ENCODE results near the gene KLHDC7B. TPM values are rescaled to one million over a fixed set of nuclear protein-coding genes. Genes with fewer than 3 reads are reported as not detected.

Gene KLHDC7B
- total RNA-seq, 1 experiment from 2014 or later, result not detected

GRCh38 chr22:50583294-50583861 is 37.7 kb downstream of the KLHDC7B start (continued):
- TF ChIP-seq ZBTB43 (CRISPR knock-in tag; IDR thresholded peaks at IDR 0.05) (0 out of 2 replicates have a peak, but pooled peaks have one; percentile 1), ATF3 (CRISPR knock-in tag; conservative IDR thresholded peaks at IDR 0.05) (no peak), ZNF317 (CRISPR knock-in tag; IDR thresholded peaks at IDR 0.05; ENCODE audit: borderline replicate concordance, low read depth) (no peak), JAZF1 (CRISPR knock-in tag; IDR thresholded peaks at IDR 0.05) (no peak)

GRCh38 chr22:50584106-50585096 is 38.7 kb downstream of the KLHDC7B start:
- DNase-seq (ENCODE audit: low spot score) (no peak), ATAC-seq (no peak)
- no peak overlapping the region for H3K27ac Mint-ChIP-seq
- H3K4me3 Mint-ChIP-seq, result peak overlapping the region; percentile 97
- ChIA-PET POLR2A (no interaction called here), CTCF (interaction anchor here (1.1 to 1.7 kb wide), 2 partner anchors 57 to 115 kb away, joined by 3 to 6 read pairs; no protein-coding TSS in a partner anchor)
- peaks cover 7% of the 10 kb centered on the region for H3K36me3 Mint-ChIP-seq
- H3K9me3 Mint-ChIP-seq, result no peaks in the 10 kb centered on the region
- peaks cover 18% of the 10 kb centered on the region for H3K27me3 Mint-ChIP-seq (ENCODE audit: low read depth)
- TF ChIP-seq ATF1 (CRISPR knock-in tag; IDR thresholded peaks at IDR 0.05) (no peak), SP1 (CRISPR knock-in tag; conservative IDR thresholded peaks at IDR 0.05) (no peak), GTF2I (CRISPR knock-in tag; conservative IDR thresholded peaks at IDR 0.05) (no peak), SOX15 (CRISPR knock-in tag; IDR thresholded peaks at IDR 0.05) (no peak), FOXK1 (CRISPR knock-in tag; IDR thresholded peaks at IDR 0.05) (no peak), ZNF317 (CRISPR knock-in tag; IDR thresholded peaks at IDR 0.05; ENCODE audit: borderline replicate concordance, low read depth) (no peak), PREB (CRISPR knock-in tag; IDR thresholded peaks at IDR 0.05; ENCODE audit: borderline replicate concordance) (no peak), TEAD1 (CRISPR knock-in tag; IDR thresholded peaks at IDR 0.05) (no peak), ZNF263 (CRISPR knock-in tag; IDR thresholded peaks at IDR 0.05; ENCODE audit: low read depth) (no peak), IRF1 (CRISPR knock-in tag; IDR thresholded peaks at IDR 0.05) (no peak), ZNF396 (CRISPR knock-in tag; IDR thresholded peaks at IDR 0.05; ENCODE audit: borderline replicate concordance) (no peak)
- H3K4me1 Mint-ChIP-seq, result peaks cover 9% of the 10 kb centered on the region

GRCh38 chr22:50585238-50585637 is 39.5 kb downstream of the KLHDC7B start:
- CTCF ChIA-PET, result no interaction called here
- Mint-ChIP-seq H3K9me3 (no peaks in the 10 kb centered on the region), H3K4me3 (no peak overlapping the region), H3K27me3 (ENCODE audit: low read depth) (peaks cover 26% of the 10 kb centered on the region), H3K4me1 (peaks cover 9% of the 10 kb centered on the region), H3K36me3 (peaks cover 5% of the 10 kb centered on the region), H3K27ac (no peak overlapping the region)
- ATAC-seq (no peak), DNase-seq (ENCODE audit: low spot score) (no peak)
- TF ChIP-seq MXD4 (CRISPR knock-in tag; IDR thresholded peaks at IDR 0.05; ENCODE audit: borderline replicate concordance), result no peak
- POLR2A ChIA-PET, result no interaction called here

- H3K9me3 Mint-ChIP-seq, result no peaks in the 10 kb centered on the region
- peaks cover 9% of the 10 kb centered on the region for H3K4me1 Mint-ChIP-seq
- TF ChIP-seq ZNF425 (CRISPR knock-in tag; conservative IDR thresholded peaks at IDR 0.05) (no peak), MXD4 (CRISPR knock-in tag; IDR thresholded peaks at IDR 0.05; ENCODE audit: borderline replicate concordance) (no peak), ATF1 (CRISPR knock-in tag; IDR thresholded peaks at IDR 0.05) (no peak)
- ChIA-PET POLR2A (no interaction called here), CTCF (no interaction called here)
- H3K27me3 Mint-ChIP-seq (ENCODE audit: low read depth), result peaks cover 28% of the 10 kb centered on the region
- H3K36me3 Mint-ChIP-seq, result no peaks in the 10 kb centered on the region
- H3K27ac Mint-ChIP-seq, result no peak overlapping the region
- ATAC-seq (no peak), DNase-seq (ENCODE audit: low spot score) (no peak)
- H3K4me3 Mint-ChIP-seq, result no peak overlapping the region
These were observed 40.1 kb downstream of the KLHDC7B start for GRCh38 chr22:50585781-50586180.
